ENCODE results near the gene KCNK4. TPM values are rescaled to one million over a fixed set of nuclear protein-coding genes. Genes with fewer than 3 reads are reported as not detected.
"Not testable (repeated sequence)": the region's sequence is repeated elsewhere in the genome, so short reads cannot be mapped to it uniquely, and the experiment has no call there.

The KCNK4 gene
- total RNA-seq, 1 donor from 2014 or later = 0.47 TPM

GRCh38 chr11:64320556-64320955 is 29.5 kb downstream of the KCNK4 start:
- H3K27ac Mint-ChIP-seq (ENCODE audit: unreplicated experiment) = peak overlapping the region; percentile 2
- H3K27me3 Mint-ChIP-seq (ENCODE audit: unreplicated experiment) = peaks cover 17% of the 10 kb centered on the region
- no peak for DNase-seq
- H3K9me3 Mint-ChIP-seq (ENCODE audit: unreplicated experiment) = peaks cover 12% of the 10 kb centered on the region
- peak overlapping the region; percentile 76 for H3K4me3 Mint-ChIP-seq (ENCODE audit: unreplicated experiment)
- no peak for TF ChIP-seq CTCF (IDR thresholded peaks at IDR 0.05; ENCODE audit: partially characterized antibody, unreplicated experiment)
- H3K4me1 Mint-ChIP-seq (ENCODE audit: low read depth, unreplicated experiment) = peaks cover 18% of the 10 kb centered on the region
- H3K36me3 Mint-ChIP-seq (ENCODE audit: unreplicated experiment) = peaks cover 4% of the 10 kb centered on the region

- Mint-ChIP-seq H3K27me3 (ENCODE audit: unreplicated experiment) (peaks cover 17% of the 10 kb centered on the region), H3K9me3 (ENCODE audit: unreplicated experiment) (peaks cover 12% of the 10 kb centered on the region), H3K27ac (ENCODE audit: unreplicated experiment) (no peak overlapping the region), H3K4me3 (ENCODE audit: unreplicated experiment) (peak overlapping the region; percentile 76), H3K4me1 (ENCODE audit: low read depth, unreplicated experiment) (peaks cover 18% of the 10 kb centered on the region), H3K36me3 (ENCODE audit: unreplicated experiment) (peaks cover 4% of the 10 kb centered on the region)
- DNase-seq = no peak
- TF ChIP-seq CTCF (IDR thresholded peaks at IDR 0.05; ENCODE audit: partially characterized antibody, unreplicated experiment) = no peak
These were observed 29.9 kb downstream of the KCNK4 start for GRCh38 chr11:64321026-64321425.

- no peak for DNase-seq
- Mint-ChIP-seq H3K27ac (ENCODE audit: unreplicated experiment) (no peak overlapping the region), H3K4me1 (ENCODE audit: low read depth, unreplicated experiment) (peaks cover 18% of the 10 kb centered on the region), H3K27me3 (ENCODE audit: unreplicated experiment) (peaks cover 17% of the 10 kb centered on the region), H3K36me3 (ENCODE audit: unreplicated experiment) (peaks cover 4% of the 10 kb centered on the region), H3K9me3 (ENCODE audit: unreplicated experiment) (peaks cover 12% of the 10 kb centered on the region), H3K4me3 (ENCODE audit: unreplicated experiment) (peak overlapping the region; percentile 76)
- no peak for TF ChIP-seq CTCF (IDR thresholded peaks at IDR 0.05; ENCODE audit: partially characterized antibody, unreplicated experiment)
These were observed 30.4 kb downstream of the KCNK4 start for GRCh38 chr11:64321533-64321932.

GRCh38 chr11:64322925-64323260 is 31.8 kb downstream of the KCNK4 start:
- peaks cover 14% of the 10 kb centered on the region for H3K9me3 Mint-ChIP-seq (ENCODE audit: unreplicated experiment)
- H3K4me1 Mint-ChIP-seq (ENCODE audit: low read depth, unreplicated experiment) = peaks cover 14% of the 10 kb centered on the region
- no peak for TF ChIP-seq CTCF (IDR thresholded peaks at IDR 0.05; ENCODE audit: partially characterized antibody, unreplicated experiment)
- peaks cover 11% of the 10 kb centered on the region for H3K27me3 Mint-ChIP-seq (ENCODE audit: unreplicated experiment)
- H3K4me3 Mint-ChIP-seq (ENCODE audit: unreplicated experiment) = no peak overlapping the region
- DNase-seq = peak; percentile 32
- peaks cover 6% of the 10 kb centered on the region for H3K36me3 Mint-ChIP-seq (ENCODE audit: unreplicated experiment)
- H3K27ac Mint-ChIP-seq (ENCODE audit: unreplicated experiment) = no peak overlapping the region

GRCh38 chr11:64323373-64323772 is 32.3 kb downstream of the KCNK4 start:
- H3K27ac Mint-ChIP-seq (ENCODE audit: unreplicated experiment) = no peak overlapping the region
- no peak for DNase-seq

GRCh38 chr11:64323984-64324383 is 32.9 kb downstream of the KCNK4 start:
- H3K36me3 Mint-ChIP-seq (ENCODE audit: unreplicated experiment); DNase-seq; H3K27me3 Mint-ChIP-seq (ENCODE audit: unreplicated experiment); H3K4me3 Mint-ChIP-seq (ENCODE audit: unreplicated experiment): not testable (repeated sequence)
- H3K9me3 Mint-ChIP-seq (ENCODE audit: unreplicated experiment) = peaks cover 15% of the 10 kb centered on the region
- H3K27ac Mint-ChIP-seq (ENCODE audit: unreplicated experiment) = peak overlapping the region; percentile 62
- peaks cover 13% of the 10 kb centered on the region for H3K4me1 Mint-ChIP-seq (ENCODE audit: low read depth, unreplicated experiment)

More at GRCh38 chr11:64323373-64323772, 32.3 kb downstream of the KCNK4 start:
- H3K4me3 Mint-ChIP-seq (ENCODE audit: unreplicated experiment) = no peak overlapping the region
- no peak for TF ChIP-seq CTCF (IDR thresholded peaks at IDR 0.05; ENCODE audit: partially characterized antibody, unreplicated experiment)
- peaks cover 14% of the 10 kb centered on the region for H3K4me1 Mint-ChIP-seq (ENCODE audit: low read depth, unreplicated experiment)
- peaks cover 11% of the 10 kb centered on the region for H3K27me3 Mint-ChIP-seq (ENCODE audit: unreplicated experiment)
- H3K36me3 Mint-ChIP-seq (ENCODE audit: unreplicated experiment) = peaks cover 8% of the 10 kb centered on the region
- peaks cover 14% of the 10 kb centered on the region for H3K9me3 Mint-ChIP-seq (ENCODE audit: unreplicated experiment)
